ENCODE data around the gene ERC1.

DNA sequence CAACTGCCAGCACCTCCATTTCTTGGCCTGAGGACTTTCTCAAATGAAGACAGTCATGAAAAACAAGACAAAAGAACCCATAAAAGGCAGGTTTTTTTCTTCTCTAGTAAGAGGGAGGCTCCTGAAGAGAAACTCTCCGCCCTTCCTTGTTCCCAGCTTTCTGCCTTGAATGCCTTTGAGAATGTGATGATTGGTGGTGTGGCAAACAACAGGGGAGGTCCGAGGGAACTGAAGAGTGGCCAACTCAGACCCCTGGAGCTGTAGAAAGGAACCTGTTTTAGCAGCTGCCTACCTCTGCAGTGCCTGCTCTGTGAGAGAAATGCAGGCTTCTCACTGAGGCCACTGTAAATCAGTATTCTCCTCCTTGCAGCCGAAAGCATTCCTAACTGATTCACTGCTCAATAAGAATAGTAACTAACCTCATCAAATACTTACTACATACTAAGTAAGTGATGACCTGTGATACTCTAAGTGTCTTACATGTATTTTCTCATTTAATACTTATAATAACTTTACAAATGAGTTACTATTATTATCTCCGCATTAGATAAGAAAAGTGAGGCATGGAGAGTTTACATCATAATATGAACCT is 16.7 kb upstream of the ERC1 start:
- TF ChIP-seq EZH2phosphoT487 (IDR thresholded peaks at IDR 0.05; ENCODE audit: borderline replicate concordance, low read length) = no peak
- TF ChIP-seq, protein P1, sequence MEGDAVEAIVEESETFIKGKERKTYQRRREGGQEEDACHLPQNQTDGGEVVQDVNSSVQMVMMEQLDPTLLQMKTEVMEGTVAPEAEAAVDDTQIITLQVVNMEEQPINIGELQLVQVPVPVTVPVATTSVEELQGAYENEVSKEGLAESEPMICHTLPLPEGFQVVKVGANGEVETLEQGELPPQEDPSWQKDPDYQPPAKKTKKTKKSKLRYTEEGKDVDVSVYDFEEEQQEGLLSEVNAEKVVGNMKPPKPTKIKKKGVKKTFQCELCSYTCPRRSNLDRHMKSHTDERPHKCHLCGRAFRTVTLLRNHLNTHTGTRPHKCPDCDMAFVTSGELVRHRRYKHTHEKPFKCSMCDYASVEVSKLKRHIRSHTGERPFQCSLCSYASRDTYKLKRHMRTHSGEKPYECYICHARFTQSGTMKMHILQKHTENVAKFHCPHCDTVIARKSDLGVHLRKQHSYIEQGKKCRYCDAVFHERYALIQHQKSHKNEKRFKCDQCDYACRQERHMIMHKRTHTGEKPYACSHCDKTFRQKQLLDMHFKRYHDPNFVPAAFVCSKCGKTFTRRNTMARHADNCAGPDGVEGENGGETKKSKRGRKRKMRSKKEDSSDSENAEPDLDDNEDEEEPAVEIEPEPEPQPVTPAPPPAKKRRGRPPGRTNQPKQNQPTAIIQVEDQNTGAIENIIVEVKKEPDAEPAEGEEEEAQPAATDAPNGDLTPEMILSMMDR (conservative IDR thresholded peaks at IDR 0.05; ENCODE audit: low read depth, low read length) = no peak
- TF ChIP-seq EZH2 (IDR thresholded peaks at IDR 0.05; ENCODE audit: low read length, unreplicated experiment) = no peak
